ENCODE measurements around the gene BICRA. TPM values are rescaled to one million over a fixed set of nuclear protein-coding genes. Genes with fewer than 3 reads are reported as not detected.

BICRA gene
- total RNA-seq, 4 donors from 2014 or later = 10.7 to 33.6 (median 22.9) TPM

- DNase-seq (ENCODE audit: low spot score in 2 of 2) = no peak
- peaks cover 14% of the 10 kb centered on the region for H3K4me1 ChIP-seq
- no peak overlapping the region for H3K4me3 ChIP-seq
- TF ChIP-seq POLR2A (IDR thresholded peaks at IDR 0.05) = no peak
- H3K36me3 ChIP-seq = no peaks in the 10 kb centered on the region
- no peak overlapping the region for H3K27ac ChIP-seq
- no peaks in the 10 kb centered on the region for H3K27me3 ChIP-seq
- WGBS = 67% methylated on average over 1 of the region's 5 CpGs
- H3K9me3 ChIP-seq = no peaks in the 10 kb centered on the region
Observed at GRCh38 chr19:47643281-47643680, 34.3 kb downstream of the BICRA start.

GRCh38 chr19:47644199-47644598, 35.3 kb downstream of the BICRA start:
- Histone ChIP-seq H3K27me3 (no peaks in the 10 kb centered on the region), H3K4me1 (peaks cover 15% of the 10 kb centered on the region), H3K4me3 (no peak overlapping the region), H3K9me3 (no peaks in the 10 kb centered on the region), H3K36me3 (no peaks in the 10 kb centered on the region), H3K27ac (no peak overlapping the region)
- WGBS = 77% methylated on average over 1 of the region's 1 CpG
- DNase-seq (ENCODE audit: low spot score in 2 of 2) = no peak
- TF ChIP-seq POLR2A (IDR thresholded peaks at IDR 0.05) (no peak), EP300 (IDR thresholded peaks at IDR 0.05) (no peak), POLR2AphosphoS5 (IDR thresholded peaks at IDR 0.05) (no peak)
- TF ChIP-seq, protein P1, sequence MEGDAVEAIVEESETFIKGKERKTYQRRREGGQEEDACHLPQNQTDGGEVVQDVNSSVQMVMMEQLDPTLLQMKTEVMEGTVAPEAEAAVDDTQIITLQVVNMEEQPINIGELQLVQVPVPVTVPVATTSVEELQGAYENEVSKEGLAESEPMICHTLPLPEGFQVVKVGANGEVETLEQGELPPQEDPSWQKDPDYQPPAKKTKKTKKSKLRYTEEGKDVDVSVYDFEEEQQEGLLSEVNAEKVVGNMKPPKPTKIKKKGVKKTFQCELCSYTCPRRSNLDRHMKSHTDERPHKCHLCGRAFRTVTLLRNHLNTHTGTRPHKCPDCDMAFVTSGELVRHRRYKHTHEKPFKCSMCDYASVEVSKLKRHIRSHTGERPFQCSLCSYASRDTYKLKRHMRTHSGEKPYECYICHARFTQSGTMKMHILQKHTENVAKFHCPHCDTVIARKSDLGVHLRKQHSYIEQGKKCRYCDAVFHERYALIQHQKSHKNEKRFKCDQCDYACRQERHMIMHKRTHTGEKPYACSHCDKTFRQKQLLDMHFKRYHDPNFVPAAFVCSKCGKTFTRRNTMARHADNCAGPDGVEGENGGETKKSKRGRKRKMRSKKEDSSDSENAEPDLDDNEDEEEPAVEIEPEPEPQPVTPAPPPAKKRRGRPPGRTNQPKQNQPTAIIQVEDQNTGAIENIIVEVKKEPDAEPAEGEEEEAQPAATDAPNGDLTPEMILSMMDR (IDR thresholded peaks at IDR 0.05) = no peak

DNA sequence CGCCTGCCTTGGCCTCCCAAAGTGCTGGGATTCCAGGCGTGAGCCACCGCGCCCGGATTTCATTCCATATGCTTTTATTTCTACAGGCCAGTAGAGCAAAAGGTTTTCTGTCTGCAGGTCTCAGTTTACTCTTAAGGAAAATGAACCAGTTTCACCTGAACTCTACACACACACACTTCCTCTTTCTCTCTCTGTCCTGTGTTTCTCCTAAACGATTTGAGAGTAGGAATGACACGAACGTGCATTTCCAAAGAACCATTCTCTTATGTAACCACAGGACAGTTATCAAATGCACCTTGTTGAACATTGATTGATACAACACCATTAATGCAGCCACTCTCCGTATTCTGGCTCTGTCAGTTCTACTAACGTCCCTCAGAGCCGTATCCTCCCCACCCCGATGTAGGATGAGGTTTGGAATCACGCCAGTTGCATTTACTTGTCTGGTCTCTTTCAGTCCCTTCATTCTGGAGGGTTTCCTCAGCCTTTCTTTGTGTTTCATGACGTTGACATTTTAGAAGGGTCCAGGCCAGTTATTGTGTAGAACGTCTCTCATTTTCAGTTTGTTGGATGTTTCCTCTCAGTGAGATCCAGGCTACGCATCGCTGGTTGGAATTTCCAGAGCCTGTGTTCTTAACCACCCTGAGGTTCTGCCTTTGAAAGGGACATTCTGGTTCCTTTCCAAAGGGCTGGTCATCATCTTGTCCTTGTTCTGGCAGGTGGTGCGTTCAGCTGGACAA, 36.0 kb downstream of the BICRA start:
- WGBS = 49% methylated on average over 18 of the region's 18 CpGs
- DNase-seq (ENCODE audit: low spot score in 2 of 2) = no peak
- Histone ChIP-seq H3K27me3 (no peaks in the 10 kb centered on the region), H3K4me3 (no peak overlapping the region), H3K9me3 (no peaks in the 10 kb centered on the region), H3K4me1 (peaks cover 15% of the 10 kb centered on the region), H3K27ac (peak overlapping the region; percentile 26), H3K36me3 (no peaks in the 10 kb centered on the region)
- TF ChIP-seq, protein P1 (IDR thresholded peaks at IDR 0.05) = no peak
- TF ChIP-seq POLR2AphosphoS5 (IDR thresholded peaks at IDR 0.05) (no peak), POLR2A (IDR thresholded peaks at IDR 0.05) (no peak), EP300 (IDR thresholded peaks at IDR 0.05) (no peak)

DNA sequence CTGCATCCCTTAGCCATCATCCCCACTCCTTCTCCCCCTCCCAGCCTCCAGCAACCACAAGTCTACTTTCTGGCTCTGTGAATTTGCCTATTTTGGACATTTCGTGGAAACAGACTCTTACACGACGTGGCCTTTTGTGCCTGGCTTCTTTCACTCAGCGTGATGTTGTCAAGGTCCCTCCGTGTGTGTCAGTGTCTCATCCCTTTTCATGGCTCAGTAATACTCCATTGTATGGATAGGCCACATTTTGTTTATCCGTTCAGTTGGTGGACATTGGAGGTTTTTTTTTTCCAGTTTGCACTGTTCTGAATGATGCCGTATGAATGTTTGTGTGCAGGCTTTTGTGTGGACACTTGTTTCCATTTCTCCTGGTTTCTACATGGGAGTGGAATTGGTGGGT, 38.0 kb downstream of the BICRA start:
- Histone ChIP-seq H3K4me1 (peaks cover 15% of the 10 kb centered on the region), H3K9me3 (no peaks in the 10 kb centered on the region), H3K27me3 (no peaks in the 10 kb centered on the region), H3K4me3 (no peak overlapping the region), H3K36me3 (no peaks in the 10 kb centered on the region), H3K27ac (no peak overlapping the region)
- no peak for DNase-seq (ENCODE audit: low spot score in 2 of 2)
- 97% methylated on average over 7 of the region's 7 CpGs for WGBS
- TF ChIP-seq POLR2A (IDR thresholded peaks at IDR 0.05) = no peak
- TF ChIP-seq, protein P1 (IDR thresholded peaks at IDR 0.05) = no peak
- no peak for TF ChIP-seq EP300 (IDR thresholded peaks at IDR 0.05)
- no peak for TF ChIP-seq POLR2AphosphoS5 (IDR thresholded peaks at IDR 0.05)

GRCh38 chr19:47649588-47649987, 40.7 kb downstream of the BICRA start:
- Histone ChIP-seq H3K27me3 (no peaks in the 10 kb centered on the region), H3K9me3 (no peaks in the 10 kb centered on the region), H3K36me3 (no peaks in the 10 kb centered on the region), H3K27ac (no peak overlapping the region), H3K4me3 (no peak overlapping the region), H3K4me1 (peaks cover 15% of the 10 kb centered on the region)
- TF ChIP-seq POLR2AphosphoS5 (IDR thresholded peaks at IDR 0.05) = no peak
- TF ChIP-seq POLR2A (IDR thresholded peaks at IDR 0.05) = no peak
- TF ChIP-seq, protein P1 (IDR thresholded peaks at IDR 0.05) = no peak
- no peak for TF ChIP-seq EP300 (IDR thresholded peaks at IDR 0.05)
- WGBS = 95% methylated on average over 1 of the region's 1 CpG
- DNase-seq (ENCODE audit: low spot score in 2 of 2) = no peak
